Uterus (tissue), 4 donors: ENCODE results near the gene TAF15. TPM values are rescaled to one million over a fixed set of nuclear protein-coding genes. Genes with fewer than 3 reads are reported as not detected.
A peak's percentile ranks its signal among the peaks of the same experiment; 100 is the strongest.

Source experiments
- DNase-seq, 2 donors: peaks; one replicate each; pipeline ENCODE4 v3.0.0-alpha.2; 2019 to 2020
- H3K27ac ChIP-seq, 2 donors: fragments of 200-600 bp; sonication (generic); 1 replicate in 1 of 2; 2 replicates in 1 of 2; pipeline ENCODE4 v1.5.1; 2016 to 2018
- H3K27me3 ChIP-seq, 2 donors: fragments of 200-600 bp; sonication (generic); one replicate each; pipeline ENCODE4 v1.5.1; 2018 to 2019; ENCODE audit warnings: control low read depth in 1 of 2
- H3K36me3 ChIP-seq, 2 donors: fragments of 200-600 bp; sonication (generic); one replicate each; pipeline ENCODE4 v1.5.1; 2019; ENCODE audit warnings: control low read depth in 1 of 2
- H3K4me1 ChIP-seq, 2 donors: fragments of 200-600 bp; sonication (generic); one replicate each; pipeline ENCODE4 v1.5.1; 2018 to 2019; ENCODE audit warnings: control low read depth in 1 of 2
- H3K4me3 ChIP-seq, 2 donors: fragments of 200-600 bp; sonication (generic); 1 replicate in 1 of 2; 2 replicates in 1 of 2; pipeline ENCODE4 v1.5.1; 2018 to 2019; ENCODE audit warnings: mild to moderate bottlenecking in 1 of 2
- H3K9me3 ChIP-seq, 2 donors: fragments of 200-600 bp; sonication (generic); one replicate each; pipeline ENCODE4 v1.5.1; 2019; ENCODE audit warnings: control low read depth in 1 of 2
- CTCF ChIP-seq, 4 experiments: fragments of 200-600 bp in 2 of 4; fragments of 450-650 bp in 2 of 4; sonication (generic) in 2 of 4; IDR thresholded peaks; one replicate each; pipeline ENCODE4 v1.5.1; 2016 to 2019; ENCODE audit warnings: antibody characterized with exemption in 4 of 4, mild to moderate bottlenecking in 2 of 4, moderate library complexity in 1 of 4
- POLR2A ChIP-seq, 2 donors: fragments of 450-650 bp; IDR thresholded peaks; one replicate each; pipeline ENCODE4 v1.6.1; 2016; ENCODE audit warnings: antibody characterized with exemption in 2 of 2, mild to moderate bottlenecking in 1 of 2, moderate library complexity in 1 of 2
- intact Hi-C: fragments of 100-400 bp; cut with DNase I; formaldehyde crosslinking; loops from one replicate; pipeline ENCODE4 v1.15.1; 2023; ENCODE audit warnings: low total_unique reads
- total RNA-seq, 4 donors: library from RNA; depleted of rRNA in 3 of 4; stranded (reverse); fragments of >200 nt in 3 of 4; gene quantifications; one replicate each; pipeline versions ENCODE4 v1.1.0 to v1.2.4, GENCODE V29; 2014 to 2023
- donor health status: DM: yes; HTN: yes; CAD: no.

The TAF15 gene
- total RNA-seq, 4 donors from 2014 or later: 68.5 to 167 (median 113) TPM

DNA sequence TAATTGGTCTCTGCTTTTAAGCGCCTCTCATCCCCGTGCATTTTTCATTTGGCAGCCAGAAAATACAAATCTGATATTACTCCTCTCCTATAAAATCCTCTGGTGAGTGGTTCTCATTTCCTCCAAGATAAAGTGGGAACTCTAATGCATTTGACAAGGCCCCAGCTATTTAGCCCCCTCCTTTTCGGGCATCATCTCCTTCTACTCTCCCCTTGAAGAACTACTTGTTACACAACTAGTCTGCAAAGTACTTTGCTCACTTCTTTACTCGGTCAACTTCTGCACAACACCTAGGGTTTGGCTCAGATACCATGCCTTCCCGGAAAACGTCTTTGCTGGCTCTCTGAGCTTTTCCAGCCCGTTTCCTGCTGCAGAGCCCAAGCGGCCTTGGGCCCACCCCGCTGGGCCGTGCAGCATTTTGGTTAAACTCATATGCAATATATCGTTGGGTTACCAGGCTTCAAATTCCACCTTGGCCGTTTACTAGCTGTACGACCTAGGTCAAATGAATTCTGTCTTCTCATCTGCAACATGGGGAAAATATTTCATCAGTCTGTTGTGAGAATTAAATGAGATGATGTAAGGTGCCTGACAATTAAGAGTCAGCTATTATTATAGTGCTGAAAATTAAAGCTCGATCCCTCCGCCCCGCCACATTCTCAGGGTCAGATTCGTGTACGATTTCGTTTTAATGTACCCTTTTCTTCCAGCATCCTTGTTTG is 883 bp upstream of the TAF15 start:
- intact Hi-C loops: loop anchor here (5.0 kb wide), 1 partner anchor 41 kb away; no protein-coding TSS in a partner anchor
- H3K36me3 ChIP-seq: no peaks in the 10 kb centered on the region
- DNase-seq: no peak
- H3K27ac ChIP-seq: peak overlapping the region; percentile 98 to 99
- H3K9me3 ChIP-seq: no peaks in the 10 kb centered on the region
- peaks cover 0 to 4% of the 10 kb centered on the region in 2 donors for H3K4me1 ChIP-seq
- peak overlapping the region; percentile 98 to 100 for H3K4me3 ChIP-seq
- no peak for TF ChIP-seq POLR2A (IDR thresholded peaks at IDR 0.05)
- no peak for TF ChIP-seq CTCF (IDR thresholded peaks at IDR 0.05)
- H3K27me3 ChIP-seq: no peaks in the 10 kb centered on the region

- peaks cover 4 to 5% of the 10 kb centered on the region in 2 donors for H3K4me1 ChIP-seq
- TF ChIP-seq POLR2A (IDR thresholded peaks at IDR 0.05) (no peak), CTCF (IDR thresholded peaks at IDR 0.05) (no peak)
Observed at GRCh38 chr17:35809855-35810461, 674 bp downstream of the TAF15 start.

GRCh38 chr17:35811759-35812158 is 2.5 kb downstream of the TAF15 start:
- no peak for DNase-seq
- H3K27me3 ChIP-seq: no peaks in the 10 kb centered on the region

More at GRCh38 chr17:35809855-35810461, 674 bp downstream of the TAF15 start:
- Histone ChIP-seq H3K4me3 (peak overlapping the region; percentile 98 to 100), H3K36me3 (no peaks in the 10 kb centered on the region), H3K27ac (peak overlapping the region; percentile 98 to 99), H3K9me3 (no peaks in the 10 kb centered on the region), H3K27me3 (no peaks in the 10 kb centered on the region)
- intact Hi-C loops: loop anchor here (5.0 kb wide), 1 partner anchor 43 kb away; no protein-coding TSS in a partner anchor
- DNase-seq: no peak

DNA sequence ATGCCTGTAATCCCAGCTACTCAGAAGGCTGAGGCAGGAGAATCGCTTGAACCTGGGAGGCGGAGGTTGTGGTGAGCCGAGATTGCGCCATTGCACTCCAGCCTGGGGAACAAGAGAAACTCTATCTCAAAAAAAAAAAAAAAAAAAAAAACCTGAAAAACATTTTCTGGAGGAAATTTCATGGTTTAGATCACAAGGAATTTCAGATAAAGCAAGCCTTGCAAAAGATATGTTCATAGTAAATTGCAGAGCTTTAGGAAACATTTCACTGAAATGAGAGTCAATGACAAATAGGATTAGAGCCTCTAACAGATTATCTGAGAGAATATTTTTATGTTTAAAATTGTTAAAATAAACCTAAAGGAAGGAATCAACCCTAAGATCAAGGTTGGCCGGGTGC is 3.2 kb downstream of the TAF15 start:
- no peaks in the 10 kb centered on the region for H3K27me3 ChIP-seq
- H3K4me3 ChIP-seq: no peak overlapping the region
- H3K27ac ChIP-seq: no peak overlapping the region
- no peak for DNase-seq
- peaks cover 6 to 7% of the 10 kb centered on the region in 2 donors for H3K4me1 ChIP-seq
- TF ChIP-seq CTCF (IDR thresholded peaks at IDR 0.05): no peak
- TF ChIP-seq POLR2A (IDR thresholded peaks at IDR 0.05): no peak
- no peaks in the 10 kb centered on the region for H3K36me3 ChIP-seq
- intact Hi-C loops: no loop called here
- H3K9me3 ChIP-seq: no peaks in the 10 kb centered on the region

More at GRCh38 chr17:35811759-35812158, 2.5 kb downstream of the TAF15 start:
- intact Hi-C loops: no loop called here
- Histone ChIP-seq H3K27ac (no peak overlapping the region), H3K4me3 (no peak overlapping the region), H3K36me3 (no peaks in the 10 kb centered on the region), H3K9me3 (no peaks in the 10 kb centered on the region), H3K4me1 (peaks cover 5 to 6% of the 10 kb centered on the region in 2 donors)
- TF ChIP-seq POLR2A (IDR thresholded peaks at IDR 0.05) (no peak), CTCF (IDR thresholded peaks at IDR 0.05) (no peak)

- Histone ChIP-seq H3K36me3 (no peaks in the 10 kb centered on the region), H3K27ac (no peak overlapping the region), H3K4me3 (no peak overlapping the region), H3K9me3 (no peaks in the 10 kb centered on the region), H3K27me3 (no peaks in the 10 kb centered on the region), H3K4me1 (peaks cover 3 to 6% of the 10 kb centered on the region in 2 donors)
- intact Hi-C loops: no loop called here
- no peak for DNase-seq
- TF ChIP-seq CTCF (IDR thresholded peaks at IDR 0.05): no peak
- TF ChIP-seq POLR2A (IDR thresholded peaks at IDR 0.05): no peak
Observed at GRCh38 chr17:35816723-35817122, 7.4 kb downstream of the TAF15 start.
